GM12878 (cell line): ENCODE data around the gene CEP63.

Experiments
- EZH2 ChIP-seq: IDR thresholded peaks from 2 replicates; pipeline ENCODE4 v1.6.1; 2012; ENCODE audit warnings: low read depth, mild to moderate bottlenecking, control low read depth, inconsistent platforms, low read length, borderline replicate concordance; ENCODE audit not compliant: control insufficient read depth
- TCF12 ChIP-seq: IDR thresholded peaks from 2 replicates; pipeline ENCODE4 v1.6.1; 2011; ENCODE audit warnings: low read depth, mild to moderate bottlenecking, low read length

GRCh38 chr3:134446800-134447199 lies 39.1 kb upstream of the CEP63 start:
- TF ChIP-seq TCF12: no peak
- TF ChIP-seq EZH2: no peak
